Sigmoid colon (tissue), 7 donors: ENCODE results near the gene OTOP3. TPM values are rescaled to one million over a fixed set of nuclear protein-coding genes. Genes with fewer than 3 reads are reported as not detected.

Source experiments
- DNase-seq: peaks from one replicate; pipeline ENCODE4 v3.0.0-alpha.2; 2019
- H3K27ac ChIP-seq, 4 donors: fragments of 200-600 bp; sonication (generic); one replicate each; pipeline ENCODE4 v1.5.1; 2016 to 2019; ENCODE audit warnings: mild to moderate bottlenecking in 1 of 4
- H3K27me3 ChIP-seq, 3 donors: fragments of 200-600 bp; sonication (generic); one replicate each; pipeline ENCODE4 v1.5.1; 2019; ENCODE audit warnings: mild to moderate bottlenecking in 1 of 3
- H3K36me3 ChIP-seq, 4 donors: fragments of 200-600 bp; sonication (generic); one replicate each; pipeline ENCODE4 v1.5.1; 2016 to 2019
- H3K4me1 ChIP-seq, 4 donors: fragments of 200-600 bp; sonication (generic); one replicate each; pipeline ENCODE4 v1.5.1; 2017 to 2019
- H3K4me3 ChIP-seq, 4 donors: fragments of 200-600 bp; sonication (generic); one replicate each; pipeline ENCODE4 v1.5.1; 2017 to 2019; ENCODE audit warnings: mild to moderate bottlenecking in 2 of 4, moderate library complexity in 1 of 4
- H3K9me3 ChIP-seq, 4 donors: fragments of 200-600 bp in 3 of 4; sonication (generic) in 3 of 4; one replicate each; pipeline versions ENCODE4 v1.5.1 to v1.6.1; 2013 to 2019
- EP300 ChIP-seq, 4 donors: sonication (generic); formaldehyde crosslinking; IDR thresholded peaks; one replicate each; pipeline ENCODE4 v1.6.1; 2017; ENCODE audit warnings: antibody characterized with exemption in 4 of 4
- POLR2A ChIP-seq, 2 donors: fragments of 450-650 bp; IDR thresholded peaks; one replicate each; pipeline ENCODE4 v1.6.1; 2016; ENCODE audit warnings: antibody characterized with exemption in 2 of 2, mild to moderate bottlenecking in 2 of 2, moderate library complexity in 2 of 2
- POLR2AphosphoS5 ChIP-seq, 4 donors: sonication (generic); formaldehyde crosslinking; IDR thresholded peaks; one replicate each; pipeline ENCODE4 v1.6.1; 2017; ENCODE audit warnings: antibody characterized with exemption in 4 of 4
- WGBS, 2 donors: extraction: QIAGEN DNeasy Blood & Tissue Kit; methylation state at CpG; one replicate each; pipeline ENCODE4 v1.1.7; 2013; 5-methylcytosine and 5-hydroxymethylcytosine counted together
- intact Hi-C: fragments of 100-400 bp; cut with DNase I; formaldehyde crosslinking; loops from one replicate; pipeline ENCODE4 v1.15.1; 2023
- polyA plus RNA-seq, 3 donors: library from polyadenylated mRNA; stranded (reverse); fragments of 200-250 nt; gene quantifications; one replicate each; pipeline ENCODE4 v1.2.3, GENCODE V29; 2013
- total RNA-seq, 4 donors: library from RNA; depleted of rRNA; stranded (reverse); fragments of >200 nt; gene quantifications; one replicate each; pipeline ENCODE4 v1.1.0, GENCODE V29; 2016
- TF ChIP-seq, protein P1 (sequence below), 4 experiments: fragments of 450-650 bp in 3 of 4; fragments of 200-600 bp in 1 of 4; IDR thresholded peaks; one replicate each; pipeline ENCODE4 v1.5.1; 2016 to 2019; ENCODE audit warnings: antibody characterized with exemption in 4 of 4, mild to moderate bottlenecking in 3 of 4, moderate library complexity in 2 of 4
- donor health status: healthy with polysubstance abuse.
- donor health status: Bipolar disorder and iron deficiency.
- donor health status: healthy.

OTOP3 gene
- total and polyA plus RNA-seq, 7 donors, result 0.28 to 1.8 (median 0.60) TPM; not detected in 4

GRCh38 chr17:74918906-74919305, 16.8 kb upstream of the OTOP3 start:
- Histone ChIP-seq H3K4me1 (peaks cover 0 to 16% (median 14%) of the 10 kb centered on the region in 4 donors), H3K4me3 (no peak overlapping the region), H3K9me3 (no peaks in the 10 kb centered on the region), H3K27me3 (peaks cover 23 to 60% (median 54%) of the 10 kb centered on the region in 3 donors), H3K27ac (no peak overlapping the region), H3K36me3 (no peaks in the 10 kb centered on the region)
- DNase-seq, result no peak
- TF ChIP-seq, protein P1, sequence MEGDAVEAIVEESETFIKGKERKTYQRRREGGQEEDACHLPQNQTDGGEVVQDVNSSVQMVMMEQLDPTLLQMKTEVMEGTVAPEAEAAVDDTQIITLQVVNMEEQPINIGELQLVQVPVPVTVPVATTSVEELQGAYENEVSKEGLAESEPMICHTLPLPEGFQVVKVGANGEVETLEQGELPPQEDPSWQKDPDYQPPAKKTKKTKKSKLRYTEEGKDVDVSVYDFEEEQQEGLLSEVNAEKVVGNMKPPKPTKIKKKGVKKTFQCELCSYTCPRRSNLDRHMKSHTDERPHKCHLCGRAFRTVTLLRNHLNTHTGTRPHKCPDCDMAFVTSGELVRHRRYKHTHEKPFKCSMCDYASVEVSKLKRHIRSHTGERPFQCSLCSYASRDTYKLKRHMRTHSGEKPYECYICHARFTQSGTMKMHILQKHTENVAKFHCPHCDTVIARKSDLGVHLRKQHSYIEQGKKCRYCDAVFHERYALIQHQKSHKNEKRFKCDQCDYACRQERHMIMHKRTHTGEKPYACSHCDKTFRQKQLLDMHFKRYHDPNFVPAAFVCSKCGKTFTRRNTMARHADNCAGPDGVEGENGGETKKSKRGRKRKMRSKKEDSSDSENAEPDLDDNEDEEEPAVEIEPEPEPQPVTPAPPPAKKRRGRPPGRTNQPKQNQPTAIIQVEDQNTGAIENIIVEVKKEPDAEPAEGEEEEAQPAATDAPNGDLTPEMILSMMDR (IDR thresholded peaks at IDR 0.05), result no peak
- no peak for TF ChIP-seq POLR2AphosphoS5 (IDR thresholded peaks at IDR 0.05)
- TF ChIP-seq EP300 (IDR thresholded peaks at IDR 0.05), result no peak
- TF ChIP-seq POLR2A (IDR thresholded peaks at IDR 0.05), result no peak
- WGBS, 2 donors, result 85 to 94% methylated on average over 5 of the region's 5 CpGs
- intact Hi-C loops, result no loop called here

DNA sequence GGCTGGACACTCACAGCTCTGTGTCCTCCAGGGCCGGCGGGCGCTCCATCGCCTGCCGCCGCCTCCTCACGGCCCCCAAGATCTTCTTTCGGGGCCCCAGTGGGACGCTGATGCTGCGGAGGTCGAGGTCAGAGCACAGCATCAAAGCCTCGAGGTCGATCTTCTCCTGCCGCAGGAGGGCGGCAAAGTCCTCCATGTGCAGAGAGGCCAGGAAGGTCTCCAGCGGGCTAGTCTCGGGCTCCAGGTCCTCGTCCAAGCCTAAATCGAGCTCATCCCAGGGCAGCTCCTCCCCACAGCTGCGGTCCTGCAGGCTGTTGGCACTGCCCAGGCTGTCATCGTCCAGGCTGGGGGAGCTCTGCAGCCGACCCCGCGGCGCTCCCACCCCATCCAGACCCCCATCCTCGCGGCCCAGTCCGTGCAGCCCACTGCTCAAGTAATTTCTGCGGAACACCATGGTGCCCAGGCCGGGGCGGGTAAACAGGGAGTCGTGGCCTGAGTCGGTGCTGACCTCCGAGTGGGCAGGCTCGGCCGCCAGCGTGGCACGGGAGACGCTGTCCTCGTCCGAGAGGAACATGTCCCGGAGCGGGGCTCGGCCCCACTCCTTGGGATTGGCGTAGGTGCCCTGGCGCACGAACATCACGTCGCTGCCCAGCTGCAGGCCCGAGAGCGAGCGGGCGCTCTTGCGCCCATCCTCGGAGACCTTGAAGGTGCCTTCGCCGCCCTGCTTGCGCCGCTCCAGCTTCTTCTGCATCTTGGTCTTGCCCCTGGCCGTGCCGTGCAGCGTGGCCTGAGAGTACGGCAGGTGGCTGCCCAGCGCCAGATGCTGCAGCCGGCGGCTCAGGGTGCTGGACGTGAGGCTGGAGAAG, 16.0 kb upstream of the OTOP3 start:
- Histone ChIP-seq H3K27me3 (peaks cover 29 to 68% (median 62%) of the 10 kb centered on the region in 3 donors), H3K4me1 (peaks cover 0 to 24% (median 21%) of the 10 kb centered on the region in 4 donors), H3K9me3 (no peaks in the 10 kb centered on the region), H3K36me3 (no peaks in the 10 kb centered on the region), H3K27ac (no peak overlapping the region), H3K4me3 (no peak overlapping the region)
- DNase-seq, result no peak
- no peak for TF ChIP-seq POLR2A (IDR thresholded peaks at IDR 0.05)
- no peak for TF ChIP-seq EP300 (IDR thresholded peaks at IDR 0.05)
- TF ChIP-seq, protein P1 (IDR thresholded peaks at IDR 0.05), result no peak
- no peak for TF ChIP-seq POLR2AphosphoS5 (IDR thresholded peaks at IDR 0.05)
- WGBS, 2 donors, result 71 to 75% methylated on average over 67 of the region's 67 CpGs
- intact Hi-C loops, result no loop called here

GRCh38 chr17:74920306-74920620, 15.4 kb upstream of the OTOP3 start:
- H3K9me3 ChIP-seq, result no peaks in the 10 kb centered on the region
- no peak overlapping the region for H3K4me3 ChIP-seq
- 82 to 87% methylated on average over 27 of the region's 27 CpGs for WGBS, 2 donors
- TF ChIP-seq, protein P1 (IDR thresholded peaks at IDR 0.05), result no peak
- TF ChIP-seq EP300 (IDR thresholded peaks at IDR 0.05), result no peak
- TF ChIP-seq POLR2AphosphoS5 (IDR thresholded peaks at IDR 0.05), result no peak
- no peak for TF ChIP-seq POLR2A (IDR thresholded peaks at IDR 0.05)
- H3K27ac ChIP-seq, result no peak overlapping the region
- no peaks in the 10 kb centered on the region for H3K36me3 ChIP-seq
- DNase-seq, result no peak
- H3K4me1 ChIP-seq, result peaks cover 0 to 26% (median 22%) of the 10 kb centered on the region in 4 donors
- H3K27me3 ChIP-seq, result peaks cover 35 to 73% (median 68%) of the 10 kb centered on the region in 3 donors
- intact Hi-C loops, result no loop called here

DNA sequence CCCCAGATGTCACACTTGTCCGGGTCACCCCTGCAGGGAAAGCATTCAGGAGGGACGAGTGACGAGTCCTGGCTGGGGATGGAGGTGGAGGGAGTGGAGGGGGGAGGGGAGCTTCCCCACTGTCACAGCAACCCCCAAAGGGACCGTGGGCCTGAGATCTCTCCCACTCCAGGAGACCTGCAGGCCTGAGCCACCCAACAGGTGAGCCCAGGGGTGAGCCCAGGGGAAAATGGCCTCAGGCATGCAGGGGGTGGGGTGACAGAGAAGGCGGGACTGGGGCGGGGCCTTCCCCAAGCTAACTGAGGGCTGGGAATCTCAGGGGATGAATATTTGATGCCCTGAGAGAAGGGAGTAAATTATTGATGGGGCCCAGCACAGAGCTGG, 15.1 kb upstream of the OTOP3 start:
- Histone ChIP-seq H3K4me1 (peaks cover 0 to 26% (median 22%) of the 10 kb centered on the region in 4 donors), H3K9me3 (no peaks in the 10 kb centered on the region), H3K27ac (no peak overlapping the region), H3K36me3 (no peaks in the 10 kb centered on the region), H3K4me3 (no peak overlapping the region), H3K27me3 (peaks cover 36 to 76% (median 69%) of the 10 kb centered on the region in 3 donors)
- no peak for DNase-seq
- intact Hi-C loops, result no loop called here
- WGBS, 2 donors, result 46 to 68% methylated on average over 6 of the region's 6 CpGs
- TF ChIP-seq, protein P1 (IDR thresholded peaks at IDR 0.05), result no peak
- TF ChIP-seq POLR2AphosphoS5 (IDR thresholded peaks at IDR 0.05), result no peak
